Progenitor cell of endocrine pancreas (in vitro differentiated cells): ENCODE results near the gene CTNNA2. TPM values are rescaled to one million over a fixed set of nuclear protein-coding genes. Genes with fewer than 3 reads are reported as not detected.

Source experiments
- DNase-seq: peaks from one replicate; pipeline ENCODE4 v3.0.0; 2021; ENCODE audit warnings: low spot score; ENCODE audit not compliant: unreplicated experiment
- H3K27ac Mint-ChIP-seq: 2 replicates; pipeline ENCODE4 v1.8.0; 2021; ENCODE audit warnings: mild to moderate bottlenecking, moderate library complexity, mixed read lengths
- H3K27me3 Mint-ChIP-seq: 2 replicates; pipeline ENCODE4 v1.8.0; 2021; ENCODE audit warnings: mixed read lengths
- H3K36me3 Mint-ChIP-seq: 2 replicates; pipeline ENCODE4 v1.8.0; 2022; ENCODE audit warnings: mixed read lengths; ENCODE audit not compliant: insufficient read depth
- H3K4me1 Mint-ChIP-seq: 2 replicates; pipeline ENCODE4 v1.8.0; 2021; ENCODE audit warnings: low read depth, mixed read lengths
- H3K4me3 Mint-ChIP-seq: 2 replicates; pipeline ENCODE4 v1.8.0; 2021; ENCODE audit warnings: low read depth, mild to moderate bottlenecking, moderate library complexity, mixed read lengths
- H3K9me3 Mint-ChIP-seq: 2 replicates; pipeline ENCODE4 v1.8.0; 2021; ENCODE audit warnings: low read depth, mixed read lengths
- CTCF ChIP-seq: fragments of 200-600 bp; sonication (generic); IDR thresholded peaks from one replicate; pipeline ENCODE4 v1.5.0; 2021; ENCODE audit warnings: antibody characterized with exemption, mild to moderate bottlenecking; ENCODE audit not compliant: unreplicated experiment
- total RNA-seq: library from RNA; stranded (reverse); gene quantifications from 2 replicates; pipeline ENCODE4 v1.2.1, GENCODE V29; 2021

Gene CTNNA2
- total RNA-seq, 1 donor from 2014 or later = 10.2 TPM

- Mint-ChIP-seq H3K4me3 (no peak overlapping the region), H3K9me3 (no peaks in the 10 kb centered on the region), H3K4me1 (no peaks in the 10 kb centered on the region), H3K27ac (no peak overlapping the region), H3K27me3 (no peaks in the 10 kb centered on the region), H3K36me3 (no peaks in the 10 kb centered on the region)
- no peak for DNase-seq
- TF ChIP-seq CTCF = no peak
Observed at GRCh38 chr2:79700651-79701050, 187.8 kb downstream of the CTNNA2 start.

- Mint-ChIP-seq H3K27me3 (no peaks in the 10 kb centered on the region), H3K4me3 (no peak overlapping the region), H3K36me3 (no peaks in the 10 kb centered on the region), H3K27ac (no peak overlapping the region), H3K4me1 (no peaks in the 10 kb centered on the region), H3K9me3 (no peaks in the 10 kb centered on the region)
- no peak for DNase-seq
- TF ChIP-seq CTCF = no peak
Observed at GRCh38 chr2:79702905-79703304, 190.1 kb downstream of the CTNNA2 start.

GRCh38 chr2:79711098-79711497 is 198.2 kb downstream of the CTNNA2 start:
- Mint-ChIP-seq H3K27me3 (no peaks in the 10 kb centered on the region), H3K9me3 (peaks cover 8% of the 10 kb centered on the region), H3K27ac (no peak overlapping the region)

GRCh38 chr2:79713131-79713785 is 200.4 kb downstream of the CTNNA2 start:
- DNase-seq = no peak
- Mint-ChIP-seq H3K9me3 (peaks cover 8% of the 10 kb centered on the region), H3K27me3 (no peaks in the 10 kb centered on the region), H3K36me3 (peaks cover 2% of the 10 kb centered on the region), H3K27ac (no peak overlapping the region), H3K4me3 (no peak overlapping the region), H3K4me1 (peaks cover 7% of the 10 kb centered on the region)
- no peak for TF ChIP-seq CTCF

More at GRCh38 chr2:79711098-79711497, 198.2 kb downstream of the CTNNA2 start:
- Mint-ChIP-seq H3K4me1 (peaks cover 2% of the 10 kb centered on the region), H3K36me3 (peaks cover 2% of the 10 kb centered on the region), H3K4me3 (no peak overlapping the region)
- TF ChIP-seq CTCF = no peak
- no peak for DNase-seq

- H3K9me3 Mint-ChIP-seq = peaks cover 8% of the 10 kb centered on the region
- H3K27ac Mint-ChIP-seq = no peak overlapping the region
- DNase-seq = no peak
- TF ChIP-seq CTCF = no peak
- H3K27me3 Mint-ChIP-seq = no peaks in the 10 kb centered on the region
- no peak overlapping the region for H3K4me3 Mint-ChIP-seq
- H3K36me3 Mint-ChIP-seq = peaks cover 2% of the 10 kb centered on the region
- peaks cover 7% of the 10 kb centered on the region for H3K4me1 Mint-ChIP-seq
Observed at GRCh38 chr2:79714283-79714682, 201.4 kb downstream of the CTNNA2 start.
